OCI-LY7 (cell line): Measurements from ENCODE around the gene ZNF501. TPM values are rescaled to one million over a fixed set of nuclear protein-coding genes. Genes with fewer than 3 reads are reported as not detected.

Experiments
- BruUV-seq: library from RNA; stranded (reverse); fragments of 400-500 nt; replicated peaks from 2 replicates; lab custom pipeline; 2021; lab: Mats Ljungman, UMichigan
- CTCF ChIA-PET: fragments of 300-600 bp; sonication (Branson Sonifier 250); formaldehyde crosslinking; loops from one replicate; lab custom pipeline; 2022; ENCODE audit warnings: antibody characterized with exemption; ENCODE audit not compliant: unreplicated experiment; lab: Charles Lee
- POLR2A ChIA-PET: fragments of 300-600 bp; sonication (Branson Sonifier 250); formaldehyde crosslinking; loops from one replicate; lab custom pipeline; 2022; ENCODE audit warnings: antibody characterized with exemption; lab: Charles Lee
- DNase-seq: peaks from one replicate; pipeline ENCODE4 v3.0.0-alpha.2; 2015; ENCODE audit warnings: low spot score
- H2AFZ ChIP-seq: fragments of 200-600 bp; sonication (generic), shearing (Covaris generic); 2 replicates; pipeline ENCODE4 v1.6.1; 2014; ENCODE audit warnings: mild to moderate bottlenecking, antibody characterized with exemption, low read length, moderate library complexity
- H3K27ac ChIP-seq: fragments of 200-600 bp; sonication (generic); 2 replicates; pipeline ENCODE4 v1.5.1; 2014; ENCODE audit warnings: mixed run types, low read depth, mild to moderate bottlenecking, moderate library complexity, low read length, inconsistent platforms; ENCODE audit not compliant: poor library complexity, severe bottlenecking
- H3K36me3 ChIP-seq: fragments of 200-600 bp; sonication (generic); 2 replicates; pipeline ENCODE4 v1.6.1; 2014; ENCODE audit warnings: mild to moderate bottlenecking, antibody characterized with exemption, low read length, moderate library complexity, mixed read lengths; ENCODE audit not compliant: insufficient read depth
- H3K4me1 ChIP-seq: fragments of 200-600 bp; sonication (generic); 2 replicates; pipeline ENCODE4 v1.5.1; 2014; ENCODE audit warnings: mild to moderate bottlenecking, low read length; ENCODE audit not compliant: insufficient read depth, poor library complexity, severe bottlenecking
- H3K4me2 ChIP-seq: fragments of 200-600 bp; sonication (generic); 2 replicates; pipeline ENCODE4 v1.6.1; 2014; ENCODE audit warnings: mild to moderate bottlenecking, low read length
- H3K4me3 ChIP-seq: fragments of 200-600 bp; sonication (generic); 2 replicates; pipeline ENCODE4 v1.5.1; 2014; ENCODE audit warnings: mild to moderate bottlenecking, low read depth, low read length; ENCODE audit not compliant: poor library complexity, severe bottlenecking
- H3K79me2 ChIP-seq: fragments of 200-600 bp; sonication (generic); 2 replicates; pipeline ENCODE4 v1.6.1; 2016; ENCODE audit warnings: low read depth, mild to moderate bottlenecking, low read length, moderate library complexity, mixed read lengths; ENCODE audit not compliant: insufficient read depth
- H3K9me2 ChIP-seq: fragments of 200-600 bp; sonication (generic); 2 replicates; pipeline ENCODE4 v1.6.1; 2016; ENCODE audit warnings: mild to moderate bottlenecking, low read length, mixed read lengths; ENCODE audit not compliant: insufficient read depth
- H3K9me3 ChIP-seq: fragments of 200-600 bp; sonication (generic); 2 replicates; pipeline ENCODE4 v1.6.1; 2014; ENCODE audit warnings: mild to moderate bottlenecking, mixed run types, low read length, mixed read lengths
- H4K20me1 ChIP-seq: fragments of 200-600 bp; sonication (generic); 2 replicates; pipeline ENCODE4 v1.6.1; 2014; ENCODE audit warnings: mild to moderate bottlenecking, antibody characterized with exemption, low read length, moderate library complexity, mixed read lengths; ENCODE audit not compliant: insufficient read depth
- CTCF ChIP-seq: fragments of 200-600 bp; sonication (generic); conservative IDR thresholded peaks from 2 replicates; pipeline ENCODE4 v1.5.1; 2014; ENCODE audit warnings: mild to moderate bottlenecking, antibody characterized with exemption, low read length, moderate library complexity, mixed read lengths
- EZH2phosphoT487 ChIP-seq: fragments of 200-600 bp; sonication (generic); IDR thresholded peaks from 2 replicates; pipeline ENCODE4 v1.6.1; 2018; ENCODE audit warnings: low read depth, borderline replicate concordance, mild to moderate bottlenecking, mixed run types, antibody characterized with exemption, low read length, moderate library complexity, mixed read lengths
- intact Hi-C: fragments of 100-400 bp; cut with micrococcal nuclease; formaldehyde crosslinking; loops from one replicate; pipeline ENCODE4 v1.10.0; 2022; ENCODE audit not compliant: unreplicated experiment
- total RNA-seq, 2 experiments: library from RNA; depleted of rRNA in 1 of 2; stranded (reverse); fragments of >200 nt in 1 of 2; shearing (Covaris generic) in 1 of 2; gene quantifications; 2 replicates each; pipeline ENCODE4 v1.2.3, GENCODE V29; 2014 to 2022

Gene ZNF501
- total RNA-seq, 2 experiments from 2014 or later: 0.88 to 2.1 TPM

- Histone ChIP-seq H3K27ac (no peak within 1 kb of the TSS), H2AFZ (no peak within 1 kb of the TSS), H3K9me3 (no peaks in the 10 kb centered on the region), H3K4me1 (no peaks in the 10 kb centered on the region), H3K4me2 (no peak within 1 kb of the TSS), H4K20me1 (no peaks in the 10 kb centered on the region), H3K36me3 (no peaks in the 10 kb centered on the region), H3K9me2 (no peaks in the 10 kb centered on the region), H3K4me3 (no peak within 1 kb of the TSS), H3K79me2 (no peaks in the 10 kb centered on the region)
- CTCF ChIA-PET: no interaction called here
- TF ChIP-seq EZH2phosphoT487 (no peak), CTCF (no peak)
- no TSS peak for BruUV-seq
- POLR2A ChIA-PET: interaction anchor here (0.6 kb wide), 1 partner anchor 1210 kb away, joined by 3 read pairs; no protein-coding TSS in a partner anchor
- intact Hi-C loops: no loop called here
- no peak for DNase-seq
Measured at GRCh38 chr3:44712455-44713075, 16.9 kb upstream of the ZNF501 start, which contains the start of gene ZNF502. ZNF502 (plus strand) TSS chr3:44712660; CDS start chr3:44720262, 7,602 bp downstream.

GRCh38 chr3:44721231-44722102 is 8.0 kb upstream of the ZNF501 start:
- Histone ChIP-seq H3K36me3 (no peaks in the 10 kb centered on the region), H3K9me2 (no peaks in the 10 kb centered on the region), H3K79me2 (no peaks in the 10 kb centered on the region), H2AFZ (no peak overlapping the region), H3K27ac (no peak overlapping the region), H3K4me3 (no peak overlapping the region), H3K4me2 (no peak overlapping the region), H4K20me1 (no peaks in the 10 kb centered on the region), H3K9me3 (peaks cover 50% of the 10 kb centered on the region), H3K4me1 (no peaks in the 10 kb centered on the region)
- intact Hi-C loops: no loop called here
- no peak for DNase-seq
- ChIA-PET POLR2A (no interaction called here), CTCF (no interaction called here)
- no peak for TF ChIP-seq EZH2phosphoT487
- no peak for TF ChIP-seq CTCF
- BruUV-seq: no TSS peak

- no peaks in the 10 kb centered on the region for H3K9me2 ChIP-seq
- DNase-seq: no peak
- no peak overlapping the region for H3K4me3 ChIP-seq
- H3K36me3 ChIP-seq: no peaks in the 10 kb centered on the region
- H3K4me2 ChIP-seq: no peak overlapping the region
- ChIA-PET POLR2A (no interaction called here), CTCF (no interaction called here)
- H3K9me3 ChIP-seq: peaks cover 50% of the 10 kb centered on the region
- H3K4me1 ChIP-seq: no peaks in the 10 kb centered on the region
- H3K27ac ChIP-seq: no peak overlapping the region
- intact Hi-C loops: no loop called here
- no peaks in the 10 kb centered on the region for H3K79me2 ChIP-seq
- H2AFZ ChIP-seq: no peak overlapping the region
- no TSS peak for BruUV-seq
- H4K20me1 ChIP-seq: no peaks in the 10 kb centered on the region
- TF ChIP-seq CTCF (no peak), EZH2phosphoT487 (no peak)
Measured at GRCh38 chr3:44722103-44722401, 7.4 kb upstream of the ZNF501 start.
